Measurements from ENCODE around the gene TMEM121B. TPM values are rescaled to one million over a fixed set of nuclear protein-coding genes. Genes with fewer than 3 reads are reported as not detected.

TMEM121B gene
- total RNA-seq, 2 donors from 2014 or later = 0.08 TPM; not detected in 1

GRCh38 chr22:17083811-17084441 is 37.2 kb downstream of the TMEM121B start:
- Mint-ChIP-seq H3K27ac (peak overlapping the region; percentile 57), H3K36me3 (ENCODE audit: low read depth) (peaks cover 5% of the 10 kb centered on the region), H3K4me3 (peak overlapping the region; percentile 78), H3K27me3 (no peaks in the 10 kb centered on the region), H3K9me3 (no peaks in the 10 kb centered on the region), H3K4me1 (peaks cover 25% of the 10 kb centered on the region)
- ATAC-seq (replicated peaks) = no peak

DNA sequence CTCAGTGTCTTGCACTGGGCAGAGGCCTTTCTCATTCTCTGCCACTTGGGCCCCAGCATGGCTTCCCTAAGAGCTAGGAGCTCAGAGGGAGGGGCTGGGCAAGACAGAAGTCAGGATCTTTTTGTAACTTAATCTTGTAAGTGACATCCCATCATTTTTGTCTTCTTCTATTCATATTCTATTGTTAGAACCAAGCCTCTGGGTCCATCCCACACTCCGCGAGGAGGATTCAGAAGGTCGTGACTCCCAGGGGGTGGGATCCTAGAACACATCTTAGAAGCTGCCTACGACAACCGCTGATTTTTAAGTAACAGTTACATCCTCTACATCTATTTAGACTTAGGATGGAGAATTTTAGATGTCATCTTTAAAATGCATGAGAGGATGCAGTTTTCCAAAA is 37.9 kb downstream of the TMEM121B start:
- H3K36me3 Mint-ChIP-seq (ENCODE audit: low read depth) = peaks cover 5% of the 10 kb centered on the region
- no peak for ATAC-seq (replicated peaks)
- peak overlapping the region; percentile 57 for H3K27ac Mint-ChIP-seq

GRCh38 chr22:17079572-17079971 is 41.6 kb downstream of the TMEM121B start:
- ATAC-seq (replicated peaks) = no peak
- Mint-ChIP-seq H3K4me3 (no peak overlapping the region), H3K9me3 (no peaks in the 10 kb centered on the region), H3K36me3 (ENCODE audit: low read depth) (no peaks in the 10 kb centered on the region), H3K27me3 (no peaks in the 10 kb centered on the region), H3K27ac (no peak overlapping the region), H3K4me1 (peaks cover 4% of the 10 kb centered on the region)

More for the DNA sequence above, 37.9 kb downstream of the TMEM121B start:
- Mint-ChIP-seq H3K27me3 (no peaks in the 10 kb centered on the region), H3K4me1 (peaks cover 25% of the 10 kb centered on the region), H3K4me3 (peak overlapping the region; percentile 78), H3K9me3 (no peaks in the 10 kb centered on the region)

DNA sequence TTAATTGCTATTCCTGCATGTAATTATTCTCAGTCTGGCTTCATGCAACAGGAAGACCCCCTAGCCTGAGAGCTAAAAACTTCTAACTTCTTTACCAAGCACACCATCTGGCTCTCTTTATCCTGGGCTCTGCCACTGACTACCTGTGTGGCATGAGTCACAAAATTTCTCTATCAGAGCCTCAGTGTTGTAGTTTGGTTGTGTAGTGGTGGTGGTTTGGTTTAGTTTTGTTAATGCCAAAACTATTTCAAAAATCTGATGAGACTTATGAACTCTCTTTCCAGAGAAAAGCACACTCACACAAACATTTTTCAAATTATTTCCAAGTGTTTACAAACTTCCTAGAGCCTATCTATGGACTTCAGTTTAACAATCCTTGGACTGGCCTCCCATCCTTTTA is 43.9 kb downstream of the TMEM121B start:
- no peaks in the 10 kb centered on the region for H3K4me1 Mint-ChIP-seq
- no peak for ATAC-seq (replicated peaks)

GRCh38 chr22:17074648-17075002 is 46.5 kb downstream of the TMEM121B start:
- Mint-ChIP-seq H3K27me3 (peaks cover 5% of the 10 kb centered on the region), H3K4me3 (peak overlapping the region; percentile 48), H3K9me3 (no peaks in the 10 kb centered on the region), H3K27ac (no peak overlapping the region), H3K4me1 (no peaks in the 10 kb centered on the region), H3K36me3 (ENCODE audit: low read depth) (no peaks in the 10 kb centered on the region)
- no peak for ATAC-seq (replicated peaks)

More for the DNA sequence above, 43.9 kb downstream of the TMEM121B start:
- no peaks in the 10 kb centered on the region for H3K36me3 Mint-ChIP-seq (ENCODE audit: low read depth)
- H3K27me3 Mint-ChIP-seq = peaks cover 5% of the 10 kb centered on the region
- H3K4me3 Mint-ChIP-seq = no peak overlapping the region
- H3K27ac Mint-ChIP-seq = no peak overlapping the region
- H3K9me3 Mint-ChIP-seq = no peaks in the 10 kb centered on the region

DNA sequence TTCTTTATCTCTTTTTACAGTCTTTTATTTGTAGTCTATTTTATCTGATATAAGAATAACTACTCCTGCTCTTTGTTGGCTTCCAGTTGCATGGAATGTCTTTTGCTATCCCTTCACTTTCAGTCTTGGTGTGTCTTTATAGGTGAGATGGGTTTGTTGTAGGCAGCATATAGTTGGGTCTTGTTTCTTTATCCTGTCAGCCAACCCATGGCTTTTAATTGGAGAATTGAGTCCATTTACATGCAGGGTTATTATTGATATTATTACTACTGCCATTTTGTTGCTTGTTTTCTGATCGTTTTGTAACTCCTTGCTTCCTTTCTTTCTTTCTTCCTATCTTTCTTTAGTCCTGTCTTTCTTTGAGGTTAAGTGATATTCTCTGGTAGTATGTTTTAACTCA is 48.3 kb downstream of the TMEM121B start:
- Mint-ChIP-seq H3K4me3 (no peak overlapping the region), H3K9me3 (no peaks in the 10 kb centered on the region), H3K27me3 (peaks cover 5% of the 10 kb centered on the region), H3K4me1 (no peaks in the 10 kb centered on the region), H3K36me3 (ENCODE audit: low read depth) (no peaks in the 10 kb centered on the region), H3K27ac (no peak overlapping the region)
- no peak for ATAC-seq (replicated peaks)

Other genes starting within 250 kb of the TMEM121B start
- gene GAB4, start 113.1 kb downstream of the TMEM121B start, total RNA-seq = not detected
- 10 to 100 TPM in 1 of 2 donors, 1 to 10 TPM in 1; 8.5 to 13.6 TPM for gene IL17RA, start 36.4 kb downstream of the TMEM121B start, total RNA-seq
- gene HDHD5, start 37.9 kb upstream of the TMEM121B start, total RNA-seq = 10 to 100 TPM; 44.6 to 56.0 TPM
- gene ADA2, start 98.1 kb upstream of the TMEM121B start, total RNA-seq = 1 to 10 TPM; 2.1 to 4.0 TPM
- gene CECR2, start 248.1 kb upstream of the TMEM121B start, total RNA-seq = under 1 TPM; 0.06 to 0.19 TPM